Amniotic epithelial cell (primary cell): Measurements from ENCODE around the gene MRPL24.
A peak's percentile ranks its signal among the peaks of the same experiment; 100 is the strongest.

Experiments used
- DNase-seq: peaks from one replicate; pipeline ENCODE4 v3.0.0-alpha.2; 2010; ENCODE audit warnings: low read depth

Gene MRPL24

GRCh38 chr1:156692441-156692924 is 48.4 kb downstream of the MRPL24 start:
- no peak for DNase-seq

GRCh38 chr1:156691665-156692440 is 49.0 kb downstream of the MRPL24 start:
- no peak for DNase-seq

DNA sequence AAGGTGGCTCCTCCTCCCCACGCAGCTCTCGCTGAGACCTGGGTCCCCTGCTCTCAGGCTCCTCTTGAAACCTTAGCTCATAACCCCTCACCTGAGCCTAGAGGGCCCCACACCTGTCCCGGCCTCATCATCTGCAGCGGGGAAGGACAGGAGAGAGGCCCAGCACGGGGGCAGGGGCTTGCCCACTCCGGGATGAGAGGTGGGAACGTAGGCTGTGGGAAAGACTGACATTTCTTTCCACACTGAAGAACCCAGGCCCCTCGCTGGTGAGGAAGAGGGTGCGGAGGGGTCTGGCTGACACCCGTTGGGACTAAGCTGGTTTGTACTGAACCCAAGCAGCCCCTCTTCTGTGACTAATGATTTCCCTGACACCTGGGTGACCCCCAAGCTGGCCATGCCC is 49.7 kb downstream of the MRPL24 start:
- DNase-seq: no peak

DNA sequence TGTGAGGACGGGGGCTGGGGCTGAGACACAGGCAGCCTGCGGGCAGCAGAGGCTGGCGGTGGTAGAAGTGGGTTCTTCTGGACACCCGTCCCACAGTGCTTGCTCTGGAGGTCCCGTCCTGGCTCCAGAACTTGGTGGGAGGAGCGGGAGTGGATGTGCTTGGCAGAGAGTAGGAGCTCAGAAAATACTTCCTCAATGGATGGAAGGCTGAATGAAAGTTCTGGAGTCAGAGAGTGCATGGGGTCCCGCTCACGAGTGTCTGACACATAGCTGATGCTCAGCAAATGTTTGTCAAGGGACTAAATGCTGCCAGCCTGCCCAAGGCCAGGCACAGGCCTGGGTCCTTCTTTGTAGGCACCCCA is 50.2 kb downstream of the MRPL24 start:
- no peak for DNase-seq

- no peak for DNase-seq
These were observed 50.8 kb downstream of the MRPL24 start for GRCh38 chr1:156689953-156690674.

- peak; percentile 78 for DNase-seq
These were observed 51.6 kb downstream of the MRPL24 start for GRCh38 chr1:156689035-156689952.
